Coronary artery (tissue), 2 donors: Measurements from ENCODE around the gene KDM2A.

Experiments used
- DNase-seq: peaks from one replicate; pipeline ENCODE4 v3.0.0-alpha.2; 2017; ENCODE audit warnings: low spot score
- H3K27ac ChIP-seq, 2 donors: fragments of 200-600 bp; sonication (generic); one replicate each; pipeline ENCODE4 v1.5.1; 2016 to 2019
- H3K4me3 ChIP-seq: fragments of 200-600 bp; sonication (generic); 2 replicates; pipeline ENCODE4 v1.5.1; 2016; ENCODE audit warnings: mild to moderate bottlenecking, moderate library complexity
- CTCF ChIP-seq: fragments of 200-600 bp; sonication (generic); IDR thresholded peaks from one replicate; pipeline ENCODE4 v1.5.1; 2019; ENCODE audit warnings: antibody characterized with exemption

Gene KDM2A

GRCh38 chr11:67099831-67100324, 19.2 kb upstream of the KDM2A start:
- DNase-seq: no peak
- no peak overlapping the region for H3K4me3 ChIP-seq
- H3K27ac ChIP-seq: no peak overlapping the region
- no peak for TF ChIP-seq CTCF

- no peak for DNase-seq
- Histone ChIP-seq H3K27ac (no peak overlapping the region), H3K4me3 (no peak overlapping the region)
- no peak for TF ChIP-seq CTCF
These were observed 16.4 kb upstream of the KDM2A start for GRCh38 chr11:67102664-67103063.

- no peak for DNase-seq
- no peak overlapping the region for H3K27ac ChIP-seq
- TF ChIP-seq CTCF: no peak
- no peak overlapping the region for H3K4me3 ChIP-seq
These were observed 13.1 kb upstream of the KDM2A start for GRCh38 chr11:67105964-67106363.

- Histone ChIP-seq H3K27ac (no peak overlapping the region), H3K4me3 (no peak overlapping the region)
- TF ChIP-seq CTCF: no peak
- no peak for DNase-seq
These were observed 7.8 kb upstream of the KDM2A start for GRCh38 chr11:67111261-67111660.

GRCh38 chr11:67113231-67113721, 5.8 kb upstream of the KDM2A start:
- no peak for TF ChIP-seq CTCF
- DNase-seq: no peak
- Histone ChIP-seq H3K27ac (no peak overlapping the region), H3K4me3 (no peak overlapping the region)

GRCh38 chr11:67114275-67114896, 4.7 kb upstream of the KDM2A start:
- DNase-seq: no peak
- H3K27ac ChIP-seq: no peak overlapping the region
- no peak for TF ChIP-seq CTCF
- H3K4me3 ChIP-seq: no peak overlapping the region

- Histone ChIP-seq H3K4me3 (no peak overlapping the region), H3K27ac (no peak overlapping the region)
- DNase-seq: no peak
- no peak for TF ChIP-seq CTCF
These were observed 2.3 kb upstream of the KDM2A start for GRCh38 chr11:67116758-67117105.
